H1 (cell line): ENCODE measurements around the gene OR6C65. TPM values are rescaled to one million over a fixed set of nuclear protein-coding genes. Genes with fewer than 3 reads are reported as not detected.

ENCODE experiments used
- CTCF ChIA-PET: fragments of 300-600 bp; sonication (Branson Sonifier 250); formaldehyde crosslinking; loops from one replicate; lab custom pipeline; 2021; ENCODE audit not compliant: partially characterized antibody; lab: Charles Lee
- POLR2A ChIA-PET: fragments of 300-600 bp; sonication (Branson Sonifier 250); formaldehyde crosslinking; loops from one replicate; lab custom pipeline; 2021; ENCODE audit warnings: inconsistent platforms; ENCODE audit not compliant: partially characterized antibody; lab: Charles Lee
- DNase-seq, 2 experiments: peaks; one replicate each; pipeline versions ENCODE4 v3.0.0 to v3.0.0-alpha.2; 2010 to 2022; ENCODE audit warnings: low spot score in 2 of 2, low read depth in 1 of 2, mixed read lengths in 1 of 2
- FAIRE-seq: peaks from 2 replicates; lab custom pipeline; 2011; peaks lifted over from hg19 to GRCh38; lab: Jason Lieb, UNC
- H2AFZ ChIP-seq: 2 replicates; pipeline ENCODE4 v1.8.1; 2012; ENCODE audit warnings: low read length, inconsistent platforms
- H2AK5ac ChIP-seq: 2 replicates; pipeline ENCODE4 v1.6.1; 2013; ENCODE audit warnings: low read depth, low read length
- H2BK120ac ChIP-seq: replicated peaks from 2 replicates; pipeline ENCODE3; 2013; ENCODE audit warnings: low read depth, low read length, inconsistent platforms
- H2BK12ac ChIP-seq: 2 replicates; pipeline ENCODE4 v1.6.1; 2013; ENCODE audit warnings: low read depth, low read length
- H2BK15ac ChIP-seq: 2 replicates; pipeline ENCODE4 v1.6.1; 2013; ENCODE audit warnings: low read length
- H2BK20ac ChIP-seq: 2 replicates; pipeline ENCODE4 v1.6.1; 2013; ENCODE audit warnings: low read length
- H2BK5ac ChIP-seq: 2 replicates; pipeline ENCODE4 v1.6.1; 2013; ENCODE audit warnings: low read depth, low read length
- H3K14ac ChIP-seq: 2 replicates; pipeline ENCODE4 v1.6.1; 2013; ENCODE audit warnings: inconsistent platforms; ENCODE audit not compliant: insufficient read length
- H3K18ac ChIP-seq: 2 replicates; pipeline ENCODE4 v1.6.1; 2013; ENCODE audit warnings: low read length; ENCODE audit errors: extremely low read depth
- H3K23ac ChIP-seq: 2 replicates; pipeline ENCODE4 v1.6.1; 2013; ENCODE audit warnings: inconsistent platforms; ENCODE audit not compliant: insufficient read length
- H3K23me2 ChIP-seq: 2 replicates; pipeline ENCODE4 v1.6.1; 2013; ENCODE audit warnings: low read depth, low read length
- H3K27ac ChIP-seq: 2 replicates; pipeline ENCODE4 v1.6.1; 2011; ENCODE audit warnings: low read depth, low read length, inconsistent platforms
- H3K27me3 ChIP-seq, 4 experiments: replicated peaks in 1 of 4; 1 replicate in 1 of 4; 2 replicates in 3 of 4; pipeline versions ENCODE4 v1.6.1 to v1.8.1; 2011 to 2013; ENCODE audit warnings: low read length in 3 of 4, mild to moderate bottlenecking in 3 of 4, inconsistent platforms in 2 of 4, mixed read lengths in 2 of 4, moderate library complexity in 1 of 4; ENCODE audit not compliant: control insufficient read depth in 3 of 4, insufficient read depth in 3 of 4; ENCODE audit errors: extremely low read depth in 1 of 4
- H3K36me3 ChIP-seq, 4 experiments: 2 replicates each; pipeline versions ENCODE4 v1.6.1 to v1.8.1; 2011 to 2013; ENCODE audit warnings: mild to moderate bottlenecking in 4 of 4, low read length in 3 of 4, moderate library complexity in 2 of 4, control low read depth in 1 of 4, inconsistent platforms in 1 of 4; ENCODE audit not compliant: insufficient read depth in 4 of 4, control insufficient read depth in 2 of 4
- H3K4ac ChIP-seq: replicated peaks from 2 replicates; pipeline ENCODE3; 2013; ENCODE audit warnings: low read length, low read depth, mixed read lengths, inconsistent platforms; ENCODE audit not compliant: insufficient read length
- H3K4me1 ChIP-seq, 4 experiments: replicated peaks in 1 of 4; 1 replicate in 1 of 4; 2 replicates in 3 of 4; pipeline versions ENCODE4 v1.6.1 to v1.8.1; 2011 to 2013; ENCODE audit warnings: low read length in 3 of 4, inconsistent platforms in 2 of 4, mixed read lengths in 1 of 4; ENCODE audit not compliant: insufficient read depth in 4 of 4, control insufficient read depth in 3 of 4
- H3K4me2 ChIP-seq, 2 experiments: 2 replicates each; pipeline versions ENCODE4 v1.6.1 to v1.8.1; 2011 to 2013; ENCODE audit warnings: low read depth in 2 of 2, low read length in 2 of 2, control low read depth in 1 of 2, inconsistent platforms in 1 of 2, mild to moderate bottlenecking in 1 of 2; ENCODE audit not compliant: insufficient read depth in 1 of 2
- H3K4me3 ChIP-seq, 4 experiments: fragments of 200-600, 300-600 bp in 1 of 4; sonication (generic), shearing (Covaris generic), sonication (Bioruptor Twin) in 1 of 4; 2 replicates each; pipeline versions ENCODE4 v1.5.1 to v1.8.1; 2011 to 2016; ENCODE audit warnings: low read length in 4 of 4, low read depth in 3 of 4, control low read depth in 2 of 4, inconsistent platforms in 2 of 4, mild to moderate bottlenecking in 2 of 4, mixed read lengths in 1 of 4, moderate library complexity in 1 of 4; ENCODE audit not compliant: insufficient read depth in 2 of 4; ENCODE audit errors: extremely low read depth in 1 of 4
- H3K56ac ChIP-seq: replicated peaks from 2 replicates; pipeline ENCODE3; 2013; ENCODE audit warnings: low read depth, mild to moderate bottlenecking, mixed read lengths, low read length, inconsistent platforms; ENCODE audit not compliant: insufficient read length
- H3K79me1 ChIP-seq: 2 replicates; pipeline ENCODE4 v1.6.1; 2013; ENCODE audit warnings: low read depth, low read length, control low read depth
- H3K79me2 ChIP-seq, 2 experiments: 2 replicates each; pipeline versions ENCODE4 v1.6.1 to v1.8.1; 2012 to 2013; ENCODE audit warnings: low read length in 2 of 2, mild to moderate bottlenecking in 2 of 2, inconsistent platforms in 1 of 2; ENCODE audit not compliant: insufficient read depth in 2 of 2, control insufficient read depth in 1 of 2
- H3K9ac ChIP-seq, 4 experiments: replicated peaks in 1 of 4; 1 replicate in 1 of 4; 2 replicates in 3 of 4; pipeline versions ENCODE4 v1.6.1 to v1.8.1; 2011 to 2013; ENCODE audit warnings: low read depth in 3 of 4, low read length in 3 of 4, control low read depth in 2 of 4, mild to moderate bottlenecking in 2 of 4, moderate library complexity in 2 of 4, inconsistent platforms in 1 of 4; ENCODE audit errors: extremely low read depth in 1 of 4
- H3K9me3 ChIP-seq, 2 experiments: 2 replicates each; pipeline versions ENCODE4 v1.6.1 to v1.8.1; 2012 to 2013; ENCODE audit warnings: mild to moderate bottlenecking in 2 of 2, moderate library complexity in 2 of 2, control low read depth in 1 of 2, inconsistent platforms in 1 of 2, low read depth in 1 of 2, low read length in 1 of 2, mixed read lengths in 1 of 2; ENCODE audit not compliant: insufficient read depth in 2 of 2
- H4K20me1 ChIP-seq, 2 experiments: replicated peaks in 1 of 2; 2 replicates each; pipeline versions ENCODE3 to v1.8.1; 2011 to 2013; ENCODE audit warnings: inconsistent platforms in 2 of 2, low read length in 2 of 2, mild to moderate bottlenecking in 1 of 2; ENCODE audit not compliant: insufficient read depth in 2 of 2, control insufficient read depth in 1 of 2
- H4K5ac ChIP-seq: 2 replicates; pipeline ENCODE4 v1.6.1; 2013; ENCODE audit warnings: low read length, low read depth, mixed read lengths, inconsistent platforms; ENCODE audit not compliant: insufficient read length
- H4K8ac ChIP-seq: 2 replicates; pipeline ENCODE4 v1.8.0; 2013; ENCODE audit warnings: mild to moderate bottlenecking, moderate library complexity, low read length, inconsistent platforms; ENCODE audit not compliant: insufficient read depth; ENCODE audit errors: extremely low read depth
- H4K91ac ChIP-seq: replicated peaks from 2 replicates; pipeline ENCODE3; 2013; ENCODE audit warnings: low read length, mixed read lengths, inconsistent platforms; ENCODE audit not compliant: insufficient read length
- BACH1 ChIP-seq: IDR thresholded peaks from 2 replicates; pipeline ENCODE4 v1.6.1; 2012; ENCODE audit warnings: low read length, improper control_type of control experiment
- JUN ChIP-seq: IDR thresholded peaks from 2 replicates; pipeline ENCODE4 v1.6.1; 2011; ENCODE audit warnings: low read depth, mild to moderate bottlenecking, improper control_type of control experiment, low read length
- KDM1A ChIP-seq: fragments of 200-600, 300-600 bp; sonication (generic); IDR thresholded peaks from 2 replicates; pipeline ENCODE4 v1.7.1; 2016; ENCODE audit warnings: mild to moderate bottlenecking, low read length, borderline replicate concordance
- NANOG ChIP-seq: IDR thresholded peaks from 2 replicates; pipeline ENCODE4 v1.6.1; 2011; ENCODE audit warnings: low read length, low read depth, mild to moderate bottlenecking, inconsistent platforms; ENCODE audit not compliant: insufficient read depth, poor library complexity, severe bottlenecking
- TAF1 ChIP-seq: IDR thresholded peaks from 2 replicates; pipeline ENCODE4 v1.6.1; 2011; ENCODE audit warnings: mild to moderate bottlenecking, low read depth, low read length
- WGBS, 2 experiments: shearing (Covaris generic) in 1 of 2; methylation state at CpG; one replicate each; pipeline versions ENCODE4 v1.1.6 to v1.1.7; 2013 to 2015; ENCODE audit warnings: low lambda C conversion rate in 2 of 2, mixed read lengths in 2 of 2, inconsistent platforms in 1 of 2, low coverage in 1 of 2, missing lambda C conversion rate in 1 of 2; ENCODE audit not compliant: insufficient replicate concordance in 2 of 2, insufficient coverage in 1 of 2, insufficient read length in 1 of 2; ENCODE audit errors: extremely low coverage in 1 of 2, missing lambda C conversion rate in 1 of 2; 5-methylcytosine and 5-hydroxymethylcytosine counted together
- polyA plus RNA-seq, 7 experiments: library from polyadenylated mRNA; depleted of rRNA in 3 of 7; stranded (reverse) in 5 of 7; unstranded in 2 of 7; fragments of >200 nt in 5 of 7; fragments of 200-250 nt in 2 of 7; gene quantifications; 1 replicate in 5 of 7; 2 replicates in 1 of 7; 4 replicates in 1 of 7; pipeline versions ENCODE4 v1.2.1 to v1.2.3, GENCODE V29; 2011 to 2013; ENCODE audit warnings: missing spikeins in 2 of 7, mixed read lengths in 2 of 7
- total RNA-seq: library from RNA; stranded (reverse); fragmentation: NEBNext Ultra II Directional; extraction: Animal tissue kit (Norgen Biotek cat#: 25700); gene quantifications from 2 replicates; pipeline ENCODE4 v1.2.1, GENCODE V29; 2021

OR6C65 gene
- total and polyA plus RNA-seq, 2 of the 8 experiments (the other 6 are each of a cell fraction or from before 2014, with no cell fraction given), result not detected

- H4K8ac ChIP-seq, result no peak overlapping the region
- H2AK5ac ChIP-seq, result no peak overlapping the region
- ChIA-PET POLR2A (no interaction called here), CTCF (interaction anchor here (1.0 kb wide), 1 partner anchor 41 kb away, joined by 3 read pairs; the partner anchor contains the start of gene OR6C70)
- peak overlapping the region; percentile 46 to 52 for H3K4me2 ChIP-seq
- H2BK5ac ChIP-seq, result no peak overlapping the region
- no peak overlapping the region for H4K91ac ChIP-seq
- H3K4me3 ChIP-seq, result peak overlapping the region in 1 of 4 experiments; percentile 23; a peak in 2 of 8 replicates
- H3K4ac ChIP-seq, result no peak overlapping the region
- no peaks in the 10 kb centered on the region for H3K23me2 ChIP-seq
- DNase-seq (no peak), FAIRE-seq (no peak)
- no peaks in the 10 kb centered on the region for H3K27me3 ChIP-seq
- no peak overlapping the region for H3K23ac ChIP-seq
- H3K18ac ChIP-seq, result no peak overlapping the region
- H2BK12ac ChIP-seq, result no peak overlapping the region
- no peak overlapping the region for H2BK120ac ChIP-seq
- no peaks in the 10 kb centered on the region for H4K20me1 ChIP-seq
- no peak overlapping the region for H3K27ac ChIP-seq
- no peaks in the 10 kb centered on the region for H3K9me3 ChIP-seq
- H2BK20ac ChIP-seq, result no peak overlapping the region
- no peak overlapping the region for H4K5ac ChIP-seq
- H2BK15ac ChIP-seq, result no peak overlapping the region
- no peak overlapping the region for H2AFZ ChIP-seq
- 33% methylated on average over 1 of the region's 1 CpG; no CpG with 5 or more reads in 1 of the 2 experiments for whole genome bisulfite sequencing, 2 experiments
- no peaks in the 10 kb centered on the region for H3K36me3 ChIP-seq
- H3K79me1 ChIP-seq, result no peaks in the 10 kb centered on the region
- no peak overlapping the region for H3K14ac ChIP-seq
- peaks cover 0 to 8% (median 2%) of the 10 kb centered on the region in 4 experiments; a peak in 3 of 7 replicates for H3K4me1 ChIP-seq
- H3K9ac ChIP-seq, result no peak overlapping the region
- no peaks in the 10 kb centered on the region for H3K79me2 ChIP-seq
- no peak overlapping the region for H3K56ac ChIP-seq
- TF ChIP-seq NANOG, result no peak
- TF ChIP-seq BACH1, result peak; percentile 53
- TF ChIP-seq KDM1A, result no peak
- TF ChIP-seq JUN, result no peak
- no peak for TF ChIP-seq TAF1
Measured at GRCh38 chr12:55428331-55429243, 28.3 kb downstream of the OR6C65 start.
